ENCODE results near the gene CXCR6. TPM values are rescaled to one million over a fixed set of nuclear protein-coding genes. Genes with fewer than 3 reads are reported as not detected.

Gene CXCR6
- total RNA-seq, 1 experiment from 2014 or later, result not detected

DNA sequence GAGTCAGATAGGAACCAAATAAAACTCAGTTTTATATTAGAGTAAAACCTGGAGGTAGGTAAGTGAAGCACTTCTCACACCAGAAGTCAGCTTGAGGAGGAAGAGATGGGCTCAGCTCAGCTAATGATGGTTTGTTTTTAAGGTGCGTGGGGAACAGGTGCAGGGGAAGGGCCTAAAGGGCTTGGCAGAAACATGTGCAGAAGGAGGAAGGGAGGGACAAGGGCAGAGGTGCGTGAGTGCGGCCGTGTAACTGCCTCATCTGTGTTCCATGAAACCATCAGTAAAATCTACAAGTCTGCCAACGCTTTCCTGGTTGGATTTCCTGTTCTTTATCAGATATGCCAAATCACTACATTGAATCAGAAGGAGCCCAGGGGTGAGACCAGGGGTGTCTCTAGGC is 32.4 kb downstream of the CXCR6 start:
- Mint-ChIP-seq H3K4me1 (no peaks in the 10 kb centered on the region), H3K27me3 (ENCODE audit: low read depth) (no peaks in the 10 kb centered on the region), H3K4me3 (no peak overlapping the region), H3K27ac (no peak overlapping the region), H3K36me3 (peaks cover 53% of the 10 kb centered on the region), H3K9me3 (no peaks in the 10 kb centered on the region)
- POLR2A ChIA-PET, result no interaction called here
- DNase-seq (ENCODE audit: low spot score), result no peak
- CTCF ChIA-PET, result no interaction called here
- TF ChIP-seq NFATC4 (CRISPR knock-in tag; IDR thresholded peaks at IDR 0.05), result no peak
- ATAC-seq, result no peak

- ChIA-PET POLR2A (interaction anchor here (0.5 kb wide), 1 partner anchor 755 kb away, joined by 3 read pairs; no protein-coding TSS in a partner anchor), CTCF (no interaction called here)
- TF ChIP-seq IRF2 (CRISPR knock-in tag; IDR thresholded peaks at IDR 0.05; ENCODE audit: borderline replicate concordance, low read depth) (no peak), TEAD1 (CRISPR knock-in tag; IDR thresholded peaks at IDR 0.05) (no peak), CBFB (CRISPR knock-in tag; IDR thresholded peaks at IDR 0.05; ENCODE audit: low read depth) (no peak), NFATC4 (CRISPR knock-in tag; IDR thresholded peaks at IDR 0.05) (no peak), FOXK1 (CRISPR knock-in tag; IDR thresholded peaks at IDR 0.05) (no peak)
- TF ChIP-seq, protein P1, sequence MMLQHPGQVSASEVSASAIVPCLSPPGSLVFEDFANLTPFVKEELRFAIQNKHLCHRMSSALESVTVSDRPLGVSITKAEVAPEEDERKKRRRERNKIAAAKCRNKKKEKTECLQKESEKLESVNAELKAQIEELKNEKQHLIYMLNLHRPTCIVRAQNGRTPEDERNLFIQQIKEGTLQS (CRISPR knock-in tag; conservative IDR thresholded peaks at IDR 0.05), result no peak
- TF ChIP-seq, protein P2, sequence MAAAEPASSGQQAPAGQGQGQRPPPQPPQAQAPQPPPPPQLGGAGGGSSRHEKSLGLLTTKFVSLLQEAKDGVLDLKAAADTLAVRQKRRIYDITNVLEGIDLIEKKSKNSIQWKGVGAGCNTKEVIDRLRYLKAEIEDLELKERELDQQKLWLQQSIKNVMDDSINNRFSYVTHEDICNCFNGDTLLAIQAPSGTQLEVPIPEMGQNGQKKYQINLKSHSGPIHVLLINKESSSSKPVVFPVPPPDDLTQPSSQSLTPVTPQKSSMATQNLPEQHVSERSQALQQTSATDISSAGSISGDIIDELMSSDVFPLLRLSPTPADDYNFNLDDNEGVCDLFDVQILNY (CRISPR knock-in tag; IDR thresholded peaks at IDR 0.05), result no peak
- ATAC-seq (no peak), DNase-seq (ENCODE audit: low spot score) (no peak)
- peaks cover 56% of the 10 kb centered on the region for H3K36me3 Mint-ChIP-seq
- no peaks in the 10 kb centered on the region for H3K9me3 Mint-ChIP-seq
- H3K27me3 Mint-ChIP-seq (ENCODE audit: low read depth), result no peaks in the 10 kb centered on the region
- no peaks in the 10 kb centered on the region for H3K4me1 Mint-ChIP-seq
- H3K27ac Mint-ChIP-seq, result no peak overlapping the region
- no peak overlapping the region for H3K4me3 Mint-ChIP-seq
These were observed 33.2 kb downstream of the CXCR6 start for GRCh38 chr3:45976191-45977091.

- DNase-seq (ENCODE audit: low spot score) (no peak), ATAC-seq (no peak)
- Mint-ChIP-seq H3K36me3 (peaks cover 61% of the 10 kb centered on the region), H3K27me3 (ENCODE audit: low read depth) (no peaks in the 10 kb centered on the region), H3K4me1 (no peaks in the 10 kb centered on the region), H3K27ac (no peak overlapping the region), H3K9me3 (no peaks in the 10 kb centered on the region), H3K4me3 (no peak overlapping the region)
- CTCF ChIA-PET, result no interaction called here
- POLR2A ChIA-PET, result no interaction called here
- TF ChIP-seq MYBL2 (CRISPR knock-in tag; IDR thresholded peaks at IDR 0.05), result no peak
- no peak for TF ChIP-seq AR (CRISPR knock-in tag; IDR thresholded peaks at IDR 0.05)
- no peak for TF ChIP-seq IRF2 (CRISPR knock-in tag; IDR thresholded peaks at IDR 0.05; ENCODE audit: borderline replicate concordance, low read depth)
- TF ChIP-seq SP1 (CRISPR knock-in tag; conservative IDR thresholded peaks at IDR 0.05), result no peak
- TF ChIP-seq CDX4 (CRISPR knock-in tag; IDR thresholded peaks at IDR 0.05; ENCODE audit: borderline replicate concordance), result no peak
- TF ChIP-seq, protein P3, sequence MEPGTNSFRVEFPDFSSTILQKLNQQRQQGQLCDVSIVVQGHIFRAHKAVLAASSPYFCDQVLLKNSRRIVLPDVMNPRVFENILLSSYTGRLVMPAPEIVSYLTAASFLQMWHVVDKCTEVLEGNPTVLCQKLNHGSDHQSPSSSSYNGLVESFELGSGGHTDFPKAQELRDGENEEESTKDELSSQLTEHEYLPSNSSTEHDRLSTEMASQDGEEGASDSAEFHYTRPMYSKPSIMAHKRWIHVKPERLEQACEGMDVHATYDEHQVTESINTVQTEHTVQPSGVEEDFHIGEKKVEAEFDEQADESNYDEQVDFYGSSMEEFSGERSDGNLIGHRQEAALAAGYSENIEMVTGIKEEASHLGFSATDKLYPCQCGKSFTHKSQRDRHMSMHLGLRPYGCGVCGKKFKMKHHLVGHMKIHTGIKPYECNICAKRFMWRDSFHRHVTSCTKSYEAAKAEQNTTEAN (CRISPR knock-in tag; IDR thresholded peaks at IDR 0.05), result no peak
- no peak for TF ChIP-seq HMGXB4 (CRISPR knock-in tag; IDR thresholded peaks at IDR 0.05)
- TF ChIP-seq CREM (CRISPR knock-in tag; IDR thresholded peaks at IDR 0.05), result no peak
- no peak for TF ChIP-seq NFE2L1 (CRISPR knock-in tag; IDR thresholded peaks at IDR 0.05)
- no peak for TF ChIP-seq PRDM15 (CRISPR knock-in tag; IDR thresholded peaks at IDR 0.05)
These were observed 34.9 kb downstream of the CXCR6 start for GRCh38 chr3:45978006-45978761.

All from WTC11 (cell line).